SU-DHL-6 (cell line): ENCODE results near the gene COBLL1.

Experiments
- CTCF ChIP-seq: fragments of 200-600 bp; sonication (generic); IDR thresholded peaks from one replicate; pipeline ENCODE4 v1.5.1; 2017; ENCODE audit warnings: antibody characterized with exemption, mild to moderate bottlenecking, low read length, moderate library complexity; ENCODE audit not compliant: insufficient read depth, poor library complexity, severe bottlenecking
- EZH2phosphoT487 ChIP-seq: fragments of 200-600 bp; sonication (generic), shearing (Covaris generic); conservative IDR thresholded peaks from 2 replicates; pipeline ENCODE4 v1.6.1; 2018; ENCODE audit warnings: mild to moderate bottlenecking, antibody characterized with exemption, low read length, moderate library complexity, mixed read lengths

- no peak for TF ChIP-seq CTCF
- TF ChIP-seq EZH2phosphoT487: no peak
Measured at GRCh38 chr2:164831887-164832286, 9.7 kb downstream of the COBLL1 start.
